Gastrocnemius medialis (tissue), 4 donors: Measurements from ENCODE around the gene STK11IP.

ENCODE experiments used
- CTCF ChIP-seq, 5 experiments: fragments of 450-650 bp in 3 of 5; fragments of 200-600 bp in 2 of 5; sonication (generic) in 2 of 5; IDR thresholded peaks in 4 of 5; conservative IDR thresholded peaks in 1 of 5; 1 replicate in 4 of 5; 2 replicates in 1 of 5; pipeline ENCODE4 v1.5.1; 2016 to 2019; ENCODE audit warnings: antibody characterized with exemption in 5 of 5, mild to moderate bottlenecking in 3 of 5, moderate library complexity in 3 of 5
- POLR2A ChIP-seq, 2 donors: fragments of 450-650 bp; IDR thresholded peaks; one replicate each; pipeline ENCODE4 v1.6.1; 2017; ENCODE audit warnings: antibody characterized with exemption in 2 of 2, mild to moderate bottlenecking in 2 of 2, moderate library complexity in 2 of 2

- no peak for TF ChIP-seq POLR2A (IDR thresholded peaks at IDR 0.05)
- TF ChIP-seq CTCF (IDR thresholded peaks at IDR 0.05 in 4 of 5, conservative IDR thresholded peaks at IDR 0.05 in 1 of 5), result no peak
Measured at GRCh38 chr2:219615894-219616293, 18.2 kb downstream of the STK11IP start.
